Raji (cell line): Measurements from ENCODE around the gene PIP4K2C.

Experiments
- POLR2A ChIP-seq: IDR thresholded peaks from 2 replicates; pipeline ENCODE4 v1.6.1; 2011; ENCODE audit warnings: low read depth, low read length, control low read depth; ENCODE audit not compliant: insufficient read depth

PIP4K2C gene

GRCh38 chr12:57552306-57552651 is 38.7 kb upstream of the PIP4K2C start:
- no peak for TF ChIP-seq POLR2A

- TF ChIP-seq POLR2A, result no peak
Measured at GRCh38 chr12:57552835-57553313, 38.1 kb upstream of the PIP4K2C start.

GRCh38 chr12:57553343-57554202 is 37.4 kb upstream of the PIP4K2C start:
- TF ChIP-seq POLR2A, result no peak

DNA sequence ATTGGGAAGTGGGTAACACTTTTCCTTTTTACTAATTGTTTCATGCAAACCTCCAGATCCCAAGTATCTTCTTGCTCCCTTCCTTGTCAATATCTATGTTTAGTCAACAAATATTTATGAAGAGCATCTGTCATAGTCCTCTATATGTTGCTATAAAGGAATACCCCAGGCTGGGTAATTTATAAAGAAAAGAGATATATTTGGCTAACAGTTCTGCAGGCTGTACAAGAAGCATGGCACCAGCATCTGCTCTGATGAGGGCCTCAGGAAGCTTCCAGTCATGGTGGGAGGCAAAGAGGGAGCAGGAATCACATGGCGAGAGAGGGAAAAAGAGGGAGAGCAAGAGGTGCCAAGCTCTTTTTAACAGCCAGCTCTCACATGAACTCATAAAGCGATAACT is 36.5 kb upstream of the PIP4K2C start:
- no peak for TF ChIP-seq POLR2A

- TF ChIP-seq POLR2A, result no peak
Measured at GRCh38 chr12:57554897-57555296, 36.1 kb upstream of the PIP4K2C start.

DNA sequence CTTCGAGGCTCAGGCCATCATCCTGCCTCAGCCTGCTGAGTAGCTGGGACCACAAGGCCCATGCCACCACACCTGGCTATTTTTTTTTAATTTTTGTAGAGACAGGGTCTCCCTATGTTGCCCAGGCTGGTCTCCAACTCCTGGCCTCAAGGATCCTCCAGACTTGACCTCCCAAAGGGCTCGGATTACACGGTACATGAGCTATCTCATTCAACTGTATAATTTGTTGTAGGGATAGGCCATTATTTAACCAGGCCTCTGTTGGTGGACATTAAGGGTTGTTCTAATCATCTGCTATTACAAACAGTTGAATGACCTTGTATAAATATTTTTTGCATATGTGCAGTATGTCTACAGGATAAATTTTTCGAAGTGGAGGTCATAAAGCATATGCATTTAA is 32.1 kb upstream of the PIP4K2C start:
- TF ChIP-seq POLR2A, result no peak

DNA sequence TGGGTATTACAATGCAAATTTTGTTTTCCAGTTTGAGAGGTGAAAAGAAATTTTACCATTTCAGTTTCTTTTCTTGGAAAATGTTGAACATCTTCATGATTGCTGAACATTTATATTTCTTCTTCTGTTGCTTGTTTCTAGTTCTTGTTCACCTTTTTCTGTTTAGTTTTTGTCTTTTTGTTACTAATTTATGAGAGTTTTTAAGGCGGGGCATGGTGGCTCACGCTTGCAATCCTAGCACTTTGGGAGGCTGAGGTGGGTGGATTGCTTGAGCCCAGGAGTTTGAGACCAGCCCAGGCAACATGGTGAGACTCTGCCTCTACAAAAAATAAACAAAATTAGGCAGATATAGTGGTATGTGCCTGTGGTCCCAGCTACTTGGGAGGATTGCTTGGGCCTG is 30.5 kb upstream of the PIP4K2C start:
- TF ChIP-seq POLR2A, result no peak

- TF ChIP-seq POLR2A, result no peak
Measured at GRCh38 chr12:57563358-57563757, 27.6 kb upstream of the PIP4K2C start.

GRCh38 chr12:57564178-57564740 is 26.7 kb upstream of the PIP4K2C start:
- TF ChIP-seq POLR2A, result no peak

- TF ChIP-seq POLR2A, result no peak
Measured at GRCh38 chr12:57568838-57569237, 22.2 kb upstream of the PIP4K2C start.

GRCh38 chr12:57569858-57570257 is 21.1 kb upstream of the PIP4K2C start:
- no peak for TF ChIP-seq POLR2A

- TF ChIP-seq POLR2A, result no peak
Measured at GRCh38 chr12:57571926-57572762, 18.8 kb upstream of the PIP4K2C start.

DNA sequence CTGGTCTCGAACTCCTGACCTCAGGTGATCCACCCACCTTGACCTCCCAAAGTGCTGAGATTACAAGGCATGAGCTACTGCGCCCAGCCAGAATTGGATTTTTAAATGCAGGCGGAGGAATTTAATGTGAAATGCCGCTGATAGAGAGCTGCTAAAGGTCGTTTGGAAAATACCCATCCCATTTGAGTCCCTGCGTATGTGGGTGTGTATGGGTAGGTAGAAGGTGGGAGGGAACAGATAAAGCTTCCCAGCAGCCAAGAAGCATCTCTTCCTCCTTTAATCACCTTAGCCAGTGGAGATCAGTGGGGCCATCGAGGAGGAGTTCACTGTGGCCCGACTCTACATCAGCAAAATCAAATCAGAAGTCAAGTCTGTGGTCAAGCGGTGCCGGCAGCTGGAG is 16.2 kb upstream of the PIP4K2C start:
- no peak for TF ChIP-seq POLR2A

- TF ChIP-seq POLR2A, result no peak
Measured at GRCh38 chr12:57575771-57576612, 15.0 kb upstream of the PIP4K2C start.

GRCh38 chr12:57576613-57577160 is 14.3 kb upstream of the PIP4K2C start:
- no peak for TF ChIP-seq POLR2A
